K562 (cell line): ENCODE data around the gene UBXN4. TPM values are rescaled to one million over a fixed set of nuclear protein-coding genes. Genes with fewer than 3 reads are reported as not detected.

ENCODE experiments used
- ATAC-seq: fragments of 200-7000 bp; cut with Tn5 transposase; 3 replicates; pipeline ENCODE4 v1.9.1; 2020; ENCODE audit warnings: moderate library complexity
- BruUV-seq: library from RNA; stranded (reverse); fragments of 400-500 nt; replicated peaks from 2 replicates; lab custom pipeline; 2021; lab: Mats Ljungman, UMichigan
- CTCF ChIA-PET: fragments of 300-600 bp; formaldehyde crosslinking; extraction: SDS; loops from one replicate; lab custom pipeline; 2021; ENCODE audit warnings: low intra/inter-chr PET ratio; lab: Yijun Ruan, JAX
- POLR2A ChIA-PET: fragments of 300-600, 350-650 bp; sonication (Branson Sonifier 250); formaldehyde crosslinking; extraction: SDS; loops from one replicate; lab custom pipeline; 2021; ENCODE audit warnings: antibody characterized with exemption, inconsistent platforms; lab: Yijun Ruan, JAX
- DNase-seq, 4 experiments: peaks; one replicate each; pipeline versions ENCODE4 v3.0.0 to v3.0.0-alpha.2; 2011 to 2018; ENCODE audit warnings: low spot score in 3 of 4, mixed read lengths in 3 of 4; ENCODE audit errors: extremely low read depth in 1 of 4
- FAIRE-seq: peaks from 2 replicates; lab custom pipeline; 2011; peaks lifted over from hg19 to GRCh38; lab: Jason Lieb, UNC
- H2AFZ ChIP-seq: 2 replicates; pipeline ENCODE4 v1.6.0; 2011; ENCODE audit warnings: low read depth, low read length, control low read depth, inconsistent platforms
- H3K27ac ChIP-seq: fragments of 200-600 bp; 3 replicates; pipeline ENCODE4 v1.8.0; 2011; ENCODE audit warnings: low read depth, mild to moderate bottlenecking, control low read depth, inconsistent platforms, low read length, moderate library complexity, mixed read lengths; ENCODE audit errors: extremely low read depth
- H3K27me3 ChIP-seq, 2 experiments: fragments of 300-600 bp in 1 of 2; 2 replicates in 1 of 2; 3 replicates in 1 of 2; pipeline versions ENCODE4 v1.6.0 to v1.8.0; 2011; ENCODE audit warnings: inconsistent platforms in 2 of 2, low read length in 2 of 2, mild to moderate bottlenecking in 1 of 2, mixed read lengths in 1 of 2, moderate library complexity in 1 of 2; ENCODE audit not compliant: control insufficient read depth in 2 of 2, insufficient read depth in 2 of 2
- H3K36me3 ChIP-seq: fragments of 300-600 bp; 3 replicates; pipeline ENCODE4 v1.8.0; 2011; ENCODE audit warnings: mild to moderate bottlenecking, low read length, inconsistent platforms; ENCODE audit not compliant: control insufficient read depth, insufficient read depth
- H3K4me1 ChIP-seq, 2 experiments: fragments of 200-600 bp in 1 of 2; replicated peaks in 1 of 2; 2 replicates in 1 of 2; 3 replicates in 1 of 2; pipeline versions ENCODE4 v1.5.1 to v1.8.0; 2011; ENCODE audit warnings: inconsistent platforms in 2 of 2, low read length in 2 of 2, mild to moderate bottlenecking in 1 of 2, mixed read lengths in 1 of 2, moderate library complexity in 1 of 2; ENCODE audit not compliant: control insufficient read depth in 2 of 2, insufficient read depth in 2 of 2
- H3K4me2 ChIP-seq: 2 replicates; pipeline ENCODE4 v1.6.1; 2011; ENCODE audit warnings: low read length, control low read depth, inconsistent platforms, mixed read lengths; ENCODE audit not compliant: insufficient read depth
- H3K4me3 ChIP-seq: fragments of 200-600 bp; sonication (generic), shearing (Covaris generic); 2 replicates; pipeline ENCODE4 v1.5.1; 2016; ENCODE audit warnings: control low read depth, inconsistent platforms
- H3K79me2 ChIP-seq: fragments of 200-600 bp; 3 replicates; pipeline ENCODE4 v1.8.0; 2011; ENCODE audit warnings: low read length, inconsistent platforms; ENCODE audit not compliant: control insufficient read depth, insufficient read depth
- H3K9ac ChIP-seq, 2 experiments: 2 replicates each; pipeline versions ENCODE4 v1.6.0 to v1.6.1; 2011; ENCODE audit warnings: low read depth in 2 of 2, low read length in 2 of 2, control low read depth in 1 of 2, inconsistent platforms in 1 of 2, mild to moderate bottlenecking in 1 of 2, mixed read lengths in 1 of 2; ENCODE audit not compliant: insufficient read depth in 1 of 2
- H3K9me1 ChIP-seq: one replicate; pipeline ENCODE4 v1.6.0; 2011; ENCODE audit warnings: inconsistent platforms, mild to moderate bottlenecking, low read length, moderate library complexity; ENCODE audit not compliant: control insufficient read depth, insufficient read depth
- H3K9me3 ChIP-seq: replicated peaks from 2 replicates; pipeline ENCODE4 v1.5.1; 2011; ENCODE audit warnings: low read depth, low read length, inconsistent platforms; ENCODE audit not compliant: control insufficient read depth, insufficient read depth
- H4K20me1 ChIP-seq: replicated peaks from 2 replicates; pipeline ENCODE4 v1.6.1; 2011; ENCODE audit warnings: low read length, inconsistent platforms, mixed read lengths; ENCODE audit not compliant: control insufficient read depth, insufficient read depth
- CBFB ChIP-seq: sonication (generic); formaldehyde crosslinking; IDR thresholded peaks from 2 replicates; pipeline ENCODE4 v1.4.0; 2020; ENCODE audit warnings: mild to moderate bottlenecking, missing genetic modification reagents
- DNMT1 ChIP-seq: fragments of 450-650 bp; IDR thresholded peaks from 2 replicates; pipeline ENCODE4 v1.6.1; 2016; ENCODE audit warnings: antibody characterized with exemption, mild to moderate bottlenecking
- FOXP1 ChIP-seq: sonication (generic); formaldehyde crosslinking; IDR thresholded peaks from 2 replicates; pipeline ENCODE4 v1.8.0; 2022; ENCODE audit warnings: mild to moderate bottlenecking, missing genetic modification reagents
- KAT8 ChIP-seq: fragments of 450-650 bp; IDR thresholded peaks from 2 replicates; pipeline ENCODE4 v1.6.1; 2016; ENCODE audit warnings: low read depth, mild to moderate bottlenecking
- NUFIP1 ChIP-seq: fragments of 450-650 bp; IDR thresholded peaks from 2 replicates; pipeline ENCODE4 v1.6.1; 2018; ENCODE audit not compliant: partially characterized antibody
- PHF21A ChIP-seq: fragments of 450-650 bp; IDR thresholded peaks from 2 replicates; pipeline ENCODE4 v1.6.1; 2017; ENCODE audit warnings: low read depth, borderline replicate concordance
- PHF8 ChIP-seq: fragments of 200-600 bp; sonication (generic); IDR thresholded peaks from 2 replicates; pipeline ENCODE4 v1.6.1; 2012; ENCODE audit warnings: mixed run types, mild to moderate bottlenecking, inconsistent platforms, low read length, moderate library complexity, borderline replicate concordance
- RCOR1 ChIP-seq, 2 experiments: IDR thresholded peaks; 2 replicates each; pipeline ENCODE4 v1.6.1; 2012; ENCODE audit warnings: low read depth in 2 of 2, low read length in 2 of 2, borderline replicate concordance in 1 of 2, improper control_type of control experiment in 1 of 2
- SREBF2 ChIP-seq: sonication (generic); formaldehyde crosslinking; IDR thresholded peaks from 2 replicates; pipeline ENCODE4 v1.4.0; 2020; ENCODE audit warnings: mild to moderate bottlenecking, missing genetic modification reagents
- ZNF146 ChIP-seq: IDR thresholded peaks from one replicate; pipeline ENCODE4 v1.6.1; 2018; ENCODE audit warnings: missing compliant biosample characterization; ENCODE audit not compliant: unreplicated experiment
- ZNF316 ChIP-seq: fragments of 450-650 bp; IDR thresholded peaks from 2 replicates; pipeline ENCODE4 v1.6.1; 2016
- ZNF589 ChIP-seq: fragments of 200-800 bp; sonication (Bioruptor generic); IDR thresholded peaks from 2 replicates; pipeline ENCODE4 v1.6.1; 2016; ENCODE audit warnings: low read depth, missing genetic modification characterization, missing compliant biosample characterization
- WGBS: fragments of 100-300 bp; shearing (Covaris generic); methylation state at CpG from one replicate; pipeline ENCODE4 v1.1.6; 2016; ENCODE audit warnings: low coverage, mixed read lengths; ENCODE audit not compliant: insufficient coverage; ENCODE audit errors: missing lambda C conversion rate; 5-methylcytosine and 5-hydroxymethylcytosine counted together
- in situ Hi-C: fragments of 300-500 bp; cut with MboI; formaldehyde crosslinking; loops from 4 replicates; pipeline ENCODE4 v1.15.0; 2018; ENCODE audit warnings: inconsistent platforms, mixed read lengths
- intact Hi-C: fragments of 100-400 bp; cut with micrococcal nuclease; formaldehyde crosslinking; loops from 2 replicates; pipeline ENCODE4 v1.14.2; 2022
- polyA plus RNA-seq, 8 experiments: library from polyadenylated mRNA; depleted of rRNA in 4 of 8; stranded (reverse) in 5 of 8; unstranded in 3 of 8; fragments of >200 nt; fragmentation: Nextera tagmentation in 2 of 8; fragmentation: Illumina TruSeq in 1 of 8; extraction: Ambion mirVana in 2 of 8; extraction: Trizol in 1 of 8; gene quantifications; 2 replicates each; pipeline versions ENCODE4 v1.2.1 to v1.2.3, GENCODE V29; 2011 to 2014; ENCODE audit warnings: inconsistent platforms in 1 of 8, missing spikeins in 1 of 8
- total RNA-seq, 7 experiments: library from RNA; depleted of rRNA in 6 of 7; stranded (reverse); fragments of >200 nt in 6 of 7; fragmentation: Illumina TruSeq in 2 of 7; extraction: Trizol in 2 of 7; gene quantifications; 2 replicates each; pipeline versions ENCODE4 v1.2.1 to v1.2.3, GENCODE V29; 2011 to 2021; ENCODE audit warnings: low replicate concordance in 1 of 7
- TF ChIP-seq, protein P1 (sequence below): sonication (generic); formaldehyde crosslinking; IDR thresholded peaks from 2 replicates; pipeline ENCODE4 v1.8.0; 2022; ENCODE audit warnings: mild to moderate bottlenecking, missing genetic modification reagents

The UBXN4 gene
- total and polyA plus RNA-seq, 9 of the 15 experiments (the other 6 are each of a cell fraction or from before 2014, with no cell fraction given) = 30.4 to 127 (median 55.3) TPM

DNA sequence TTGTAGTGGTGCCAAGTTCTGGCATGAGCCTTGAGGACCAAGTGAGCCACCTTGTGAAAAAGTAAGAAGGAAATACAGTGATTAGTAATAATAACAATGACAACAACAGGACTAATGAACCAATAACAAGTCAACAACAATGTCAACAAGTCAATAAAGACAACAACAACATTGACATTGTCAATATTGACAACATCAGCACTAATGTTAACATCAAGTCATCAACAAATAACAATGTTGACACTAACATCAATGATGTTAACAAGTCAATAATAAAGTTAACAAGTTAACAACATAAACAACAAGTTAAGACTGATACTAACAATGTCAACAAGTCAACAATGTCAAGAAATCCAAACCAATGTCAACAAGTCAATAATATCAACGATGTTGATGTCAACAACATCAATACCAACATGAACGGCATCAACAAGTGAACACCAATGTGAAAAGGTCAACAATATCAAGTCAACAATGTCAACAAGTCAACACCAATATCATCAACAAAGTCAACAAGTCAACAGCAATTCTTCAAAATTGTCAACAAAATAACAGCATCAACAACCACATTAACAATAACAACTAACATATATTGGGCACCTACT, 71.4 kb downstream of the UBXN4 start:
- ATAC-seq (no peak), FAIRE-seq (no peak), DNase-seq (no peak)
- 0% methylated on average over 2 of the region's 2 CpGs for WGBS
- ChIA-PET CTCF (no interaction called here), POLR2A (no interaction called here)
- Histone ChIP-seq H3K4me3 (no peak overlapping the region), H3K9ac (no peak overlapping the region), H2AFZ (no peak overlapping the region), H3K9me3 (no peaks in the 10 kb centered on the region), H3K36me3 (no peaks in the 10 kb centered on the region), H3K27ac (no peak overlapping the region), H3K79me2 (no peaks in the 10 kb centered on the region), H3K4me2 (no peak overlapping the region), H3K4me1 (no peaks in the 10 kb centered on the region; a peak in 1 of 5 replicates), H3K9me1 (no peaks in the 10 kb centered on the region), H3K27me3 (peaks cover 35 to 65% of the 10 kb centered on the region in 2 experiments), H4K20me1 (no peaks in the 10 kb centered on the region)
- TF ChIP-seq ZNF316 (peak; percentile 53), DNMT1 (no peak)
- in situ Hi-C loops (no loop called here), intact Hi-C loops (no loop called here)
- BruUV-seq = no TSS peak

DNA sequence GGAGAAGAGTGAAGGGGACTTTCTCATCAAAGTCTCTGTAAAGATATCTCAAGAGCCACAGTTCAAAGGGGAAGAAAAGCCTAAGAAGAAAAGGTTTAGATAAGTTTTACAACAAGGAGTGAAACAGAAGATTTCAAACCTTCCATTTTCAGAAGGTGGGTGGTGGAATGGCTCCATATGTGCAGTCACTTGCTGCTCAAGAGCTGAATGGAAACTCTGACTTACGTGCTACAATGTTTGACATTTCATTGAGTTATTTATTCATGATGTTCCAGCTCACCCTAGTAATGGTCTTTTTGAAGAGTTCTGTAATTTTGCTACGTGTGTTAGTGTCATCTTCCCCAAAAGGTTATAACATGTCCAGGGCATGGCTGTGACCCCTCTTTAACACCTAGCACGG, 73.6 kb downstream of the UBXN4 start:
- H3K9me1 ChIP-seq = no peaks in the 10 kb centered on the region
- FAIRE-seq = no peak
- no TSS peak for BruUV-seq

More for the DNA sequence above, 73.6 kb downstream of the UBXN4 start:
- no peaks in the 10 kb centered on the region for H3K4me1 ChIP-seq
- WGBS = 2% methylated on average over 3 of the region's 3 CpGs
- no peak for ATAC-seq
- no peak overlapping the region for H2AFZ ChIP-seq
- CTCF ChIA-PET = no interaction called here
- H4K20me1 ChIP-seq = no peaks in the 10 kb centered on the region
- DNase-seq = no peak
- in situ Hi-C loops (no loop called here), intact Hi-C loops (loop anchor here (5.0 kb wide), 1 partner anchor 562 kb away; no protein-coding TSS in a partner anchor)
- peaks cover 39 to 62% of the 10 kb centered on the region in 2 experiments for H3K27me3 ChIP-seq
- H3K27ac ChIP-seq = no peak overlapping the region
- H3K4me2 ChIP-seq = no peak overlapping the region
- no peak overlapping the region for H3K4me3 ChIP-seq
- no peaks in the 10 kb centered on the region for H3K9me3 ChIP-seq
- POLR2A ChIA-PET = no interaction called here
- H3K9ac ChIP-seq = no peak overlapping the region
- no peak for TF ChIP-seq RCOR1 (IDR thresholded peaks at IDR 0.05; ENCODE audit: borderline replicate concordance in 1 of 2, low read depth in 2 of 2, low read length in 2 of 2)
- no peak for TF ChIP-seq NUFIP1
- TF ChIP-seq ZNF146 (CRISPR knock-in tag) = no peak
- no peak for TF ChIP-seq PHF8
- TF ChIP-seq ZNF589 (CRISPR knock-in tag) = no peak
- TF ChIP-seq CBFB = no peak
- no peak for TF ChIP-seq PHF21A
- TF ChIP-seq SREBF2 (CRISPR knock-in tag) = no peak
- TF ChIP-seq, protein P1, sequence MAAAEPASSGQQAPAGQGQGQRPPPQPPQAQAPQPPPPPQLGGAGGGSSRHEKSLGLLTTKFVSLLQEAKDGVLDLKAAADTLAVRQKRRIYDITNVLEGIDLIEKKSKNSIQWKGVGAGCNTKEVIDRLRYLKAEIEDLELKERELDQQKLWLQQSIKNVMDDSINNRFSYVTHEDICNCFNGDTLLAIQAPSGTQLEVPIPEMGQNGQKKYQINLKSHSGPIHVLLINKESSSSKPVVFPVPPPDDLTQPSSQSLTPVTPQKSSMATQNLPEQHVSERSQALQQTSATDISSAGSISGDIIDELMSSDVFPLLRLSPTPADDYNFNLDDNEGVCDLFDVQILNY = no peak
- no peak for TF ChIP-seq KAT8
- no peak for TF ChIP-seq FOXP1 (CRISPR knock-in tag)
- no peaks in the 10 kb centered on the region for H3K36me3 ChIP-seq
- no peaks in the 10 kb centered on the region for H3K79me2 ChIP-seq
